Stimulated activated memory B cell treated with anti-CD40 and anti-IgM and Interleukin-4, amounts not matched to agents 10 μg/mL and 1 μg/mL and 100 μg/mL, for 72 hours (primary cell): Measurements from ENCODE around the gene NUDT21.

Experiments used
- ATAC-seq: fragments of 150-1000 bp; cut with Tn5 transposase; 2 replicates; pipeline ENCODE4 v1.10.0; 2021
- H3K27ac Mint-ChIP-seq: one replicate; pipeline ENCODE4 v1.8.0; 2022; ENCODE audit warnings: mild to moderate bottlenecking, mixed read lengths
- H3K27me3 Mint-ChIP-seq: one replicate; pipeline ENCODE4 v1.8.0; 2022; ENCODE audit warnings: mixed read lengths
- H3K36me3 Mint-ChIP-seq: one replicate; pipeline ENCODE4 v1.8.0; 2022; ENCODE audit warnings: mixed read lengths
- H3K4me1 Mint-ChIP-seq: one replicate; pipeline ENCODE4 v1.8.0; 2022; ENCODE audit warnings: mixed read lengths
- H3K4me3 Mint-ChIP-seq: one replicate; pipeline ENCODE4 v1.8.0; 2022; ENCODE audit warnings: mild to moderate bottlenecking, moderate library complexity, mixed read lengths
- H3K9me3 Mint-ChIP-seq: one replicate; pipeline ENCODE4 v1.8.0; 2022; ENCODE audit warnings: mixed read lengths

The NUDT21 gene

DNA sequence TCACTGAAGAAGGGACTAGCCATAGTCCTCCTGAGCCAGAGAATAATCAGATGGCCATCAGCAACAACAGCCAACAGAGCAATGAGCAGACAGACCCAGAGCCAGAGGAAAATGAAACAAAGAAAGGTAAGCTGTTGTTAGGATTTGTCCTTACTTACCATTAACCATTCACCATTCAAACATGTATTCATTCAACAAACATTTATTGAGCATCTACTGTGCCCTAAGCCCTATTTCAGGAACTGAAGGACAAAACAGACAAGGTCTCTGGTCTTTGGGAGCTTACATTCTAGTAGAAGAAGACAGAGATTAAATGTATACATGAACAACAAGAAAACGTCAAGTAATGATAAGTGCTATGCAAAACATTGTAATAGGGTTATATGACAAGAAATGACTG, 19.5 kb upstream of the NUDT21 start:
- no peak overlapping the region for H3K27ac Mint-ChIP-seq
- H3K9me3 Mint-ChIP-seq: no peaks in the 10 kb centered on the region
- no peaks in the 10 kb centered on the region for H3K4me1 Mint-ChIP-seq
- ATAC-seq: no peak
- H3K27me3 Mint-ChIP-seq: no peaks in the 10 kb centered on the region
- H3K4me3 Mint-ChIP-seq: no peak overlapping the region
- H3K36me3 Mint-ChIP-seq: peaks cover 59% of the 10 kb centered on the region

GRCh38 chr16:56470232-56470631, 19.1 kb upstream of the NUDT21 start:
- H3K4me3 Mint-ChIP-seq: no peak overlapping the region
- H3K9me3 Mint-ChIP-seq: no peaks in the 10 kb centered on the region
- no peak overlapping the region for H3K27ac Mint-ChIP-seq
- no peaks in the 10 kb centered on the region for H3K4me1 Mint-ChIP-seq
- H3K36me3 Mint-ChIP-seq: peaks cover 59% of the 10 kb centered on the region
- no peaks in the 10 kb centered on the region for H3K27me3 Mint-ChIP-seq
- ATAC-seq: no peak

- peaks cover 59% of the 10 kb centered on the region for H3K36me3 Mint-ChIP-seq
- H3K4me1 Mint-ChIP-seq: no peaks in the 10 kb centered on the region
- no peaks in the 10 kb centered on the region for H3K27me3 Mint-ChIP-seq
- no peak for ATAC-seq
- no peaks in the 10 kb centered on the region for H3K9me3 Mint-ChIP-seq
- no peak overlapping the region for H3K4me3 Mint-ChIP-seq
- H3K27ac Mint-ChIP-seq: no peak overlapping the region
These were observed 18.6 kb upstream of the NUDT21 start for GRCh38 chr16:56469748-56470147.

GRCh38 chr16:56468800-56469199, 17.7 kb upstream of the NUDT21 start:
- Mint-ChIP-seq H3K36me3 (peaks cover 64% of the 10 kb centered on the region), H3K27me3 (no peaks in the 10 kb centered on the region), H3K4me1 (no peaks in the 10 kb centered on the region), H3K9me3 (no peaks in the 10 kb centered on the region), H3K4me3 (no peak overlapping the region), H3K27ac (no peak overlapping the region)
- no peak for ATAC-seq

GRCh38 chr16:56466344-56466743, 15.2 kb upstream of the NUDT21 start:
- H3K4me1 Mint-ChIP-seq: no peaks in the 10 kb centered on the region
- H3K36me3 Mint-ChIP-seq: peaks cover 69% of the 10 kb centered on the region
- no peaks in the 10 kb centered on the region for H3K27me3 Mint-ChIP-seq
- H3K27ac Mint-ChIP-seq: no peak overlapping the region
- no peak for ATAC-seq
- H3K9me3 Mint-ChIP-seq: no peaks in the 10 kb centered on the region
- H3K4me3 Mint-ChIP-seq: no peak overlapping the region

DNA sequence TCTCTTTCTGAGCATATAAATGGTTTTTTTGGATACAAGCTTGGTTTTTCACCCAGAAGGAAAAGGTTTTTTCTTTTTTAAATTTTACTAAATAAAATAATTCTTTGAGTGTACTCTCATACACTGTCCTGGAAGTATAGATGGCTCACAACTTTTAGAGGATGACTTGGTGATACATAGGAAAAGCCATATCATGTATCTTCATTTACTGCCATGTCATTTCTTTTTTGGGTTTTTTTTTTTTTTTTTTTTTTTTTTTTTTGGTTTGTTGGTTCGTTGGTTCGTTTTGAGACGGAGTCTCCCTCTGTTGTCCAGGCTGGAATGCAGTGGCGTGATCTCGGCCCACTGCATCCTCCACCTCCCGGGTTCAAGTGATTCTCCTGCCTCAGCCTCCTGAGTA, 12.0 kb upstream of the NUDT21 start:
- no peak overlapping the region for H3K4me3 Mint-ChIP-seq
- H3K27ac Mint-ChIP-seq: no peak overlapping the region
- ATAC-seq: no peak
- no peaks in the 10 kb centered on the region for H3K27me3 Mint-ChIP-seq
- H3K36me3 Mint-ChIP-seq: peaks cover 62% of the 10 kb centered on the region
- no peaks in the 10 kb centered on the region for H3K9me3 Mint-ChIP-seq
- H3K4me1 Mint-ChIP-seq: no peaks in the 10 kb centered on the region

- no peak for ATAC-seq
- no peaks in the 10 kb centered on the region for H3K9me3 Mint-ChIP-seq
- no peak overlapping the region for H3K27ac Mint-ChIP-seq
- H3K4me3 Mint-ChIP-seq: no peak overlapping the region
- no peaks in the 10 kb centered on the region for H3K27me3 Mint-ChIP-seq
- peaks cover 59% of the 10 kb centered on the region for H3K36me3 Mint-ChIP-seq
- H3K4me1 Mint-ChIP-seq: no peaks in the 10 kb centered on the region
These were observed 11.1 kb upstream of the NUDT21 start for GRCh38 chr16:56462064-56462796.

DNA sequence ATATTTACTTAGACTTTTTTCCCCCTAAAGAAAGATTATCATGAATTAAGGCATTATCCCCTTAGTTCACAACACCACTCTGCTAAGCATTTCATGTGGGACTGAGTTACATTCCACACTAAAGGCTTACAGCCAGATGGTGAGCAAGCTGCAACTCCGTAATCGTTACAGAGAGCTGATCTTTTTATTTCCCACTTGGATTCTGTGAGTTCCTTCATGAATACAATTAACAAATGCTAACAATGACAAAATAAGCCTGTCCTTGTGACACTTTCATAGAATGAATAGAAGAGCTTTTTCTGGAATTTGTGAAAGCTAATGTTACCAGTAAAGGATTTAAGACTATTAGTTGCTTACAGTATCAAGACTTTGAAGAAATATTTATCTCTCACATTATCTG, 9.0 kb upstream of the NUDT21 start:
- ATAC-seq: no peak
- Mint-ChIP-seq H3K4me3 (no peak overlapping the region), H3K27ac (no peak overlapping the region), H3K9me3 (no peaks in the 10 kb centered on the region), H3K36me3 (peaks cover 69% of the 10 kb centered on the region), H3K4me1 (peaks cover 11% of the 10 kb centered on the region), H3K27me3 (no peaks in the 10 kb centered on the region)

DNA sequence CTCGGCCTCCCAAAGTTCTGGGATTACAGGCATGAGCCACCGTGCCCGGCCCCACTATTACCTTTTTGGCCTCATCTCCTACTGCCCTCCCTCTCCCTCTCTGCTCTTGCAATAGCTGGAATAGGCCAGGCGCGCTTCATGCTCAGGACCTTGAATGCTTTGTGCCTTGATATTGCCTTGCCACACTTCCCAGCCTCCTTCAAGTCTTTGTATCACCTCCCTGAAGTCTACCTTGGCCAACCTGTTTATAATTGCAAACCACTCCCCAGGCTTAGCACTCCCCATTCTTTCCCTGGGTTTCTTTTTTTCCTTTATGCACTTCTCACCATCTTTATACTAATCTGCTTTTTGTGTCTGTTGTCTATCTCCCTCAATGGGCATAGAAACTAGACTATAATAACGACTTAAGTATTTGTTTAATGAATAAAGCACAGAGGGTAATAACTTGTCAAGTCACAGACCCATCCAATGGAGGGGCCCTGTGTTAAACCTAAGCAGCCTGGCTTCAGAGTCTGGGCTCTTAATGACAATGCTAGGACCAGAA, 6.9 kb upstream of the NUDT21 start:
- ATAC-seq: no peak
- Mint-ChIP-seq H3K36me3 (peaks cover 71% of the 10 kb centered on the region), H3K27me3 (no peaks in the 10 kb centered on the region)

GRCh38 chr16:56451753-56452689, 889 bp upstream of the NUDT21 start:
- peak overlapping the region; percentile 93 for H3K4me3 Mint-ChIP-seq
- no peaks in the 10 kb centered on the region for H3K27me3 Mint-ChIP-seq
- peaks cover 36% of the 10 kb centered on the region for H3K36me3 Mint-ChIP-seq
- H3K4me1 Mint-ChIP-seq: peaks cover 50% of the 10 kb centered on the region
- no peaks in the 10 kb centered on the region for H3K9me3 Mint-ChIP-seq
- H3K27ac Mint-ChIP-seq: peak overlapping the region; percentile 86
- ATAC-seq: peak; percentile 71

More for the DNA sequence above, 6.9 kb upstream of the NUDT21 start:
- Mint-ChIP-seq H3K27ac (no peak overlapping the region), H3K9me3 (no peaks in the 10 kb centered on the region), H3K4me3 (no peak overlapping the region), H3K4me1 (peaks cover 17% of the 10 kb centered on the region)

- Mint-ChIP-seq H3K9me3 (no peaks in the 10 kb centered on the region), H3K36me3 (peaks cover 20% of the 10 kb centered on the region), H3K4me1 (peaks cover 40% of the 10 kb centered on the region), H3K27me3 (no peaks in the 10 kb centered on the region), H3K27ac (peak overlapping the region; percentile 86), H3K4me3 (peak overlapping the region; percentile 93)
- no peak for ATAC-seq
These were observed 702 bp downstream of the NUDT21 start for GRCh38 chr16:56450275-56450985.

DNA sequence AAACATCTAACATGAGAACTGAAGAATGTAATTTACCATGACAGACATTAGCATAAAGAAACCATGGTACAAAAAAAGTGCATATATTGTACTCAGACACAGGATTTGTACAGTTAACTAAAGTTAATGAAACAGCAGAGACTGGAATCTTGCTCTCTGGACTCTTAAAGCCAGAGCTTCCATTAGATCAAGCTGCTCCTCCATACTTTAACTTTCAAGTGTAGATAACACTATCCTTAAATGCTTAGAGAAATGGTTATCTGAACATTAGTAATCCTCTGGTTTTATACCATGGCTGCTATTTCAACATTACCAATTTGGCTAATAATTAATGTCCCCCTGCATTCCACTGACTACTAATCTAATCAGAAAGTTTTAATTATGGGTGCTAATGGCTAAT, 3.1 kb downstream of the NUDT21 start:
- H3K4me3 Mint-ChIP-seq: no peak overlapping the region
- ATAC-seq: no peak
- no peak overlapping the region for H3K27ac Mint-ChIP-seq
- H3K36me3 Mint-ChIP-seq: peaks cover 7% of the 10 kb centered on the region
- no peaks in the 10 kb centered on the region for H3K9me3 Mint-ChIP-seq
- no peaks in the 10 kb centered on the region for H3K27me3 Mint-ChIP-seq
- H3K4me1 Mint-ChIP-seq: peaks cover 33% of the 10 kb centered on the region

- no peaks in the 10 kb centered on the region for H3K9me3 Mint-ChIP-seq
- peaks cover 14% of the 10 kb centered on the region for H3K36me3 Mint-ChIP-seq
- no peak for ATAC-seq
- no peak overlapping the region for H3K27ac Mint-ChIP-seq
- H3K4me1 Mint-ChIP-seq: peaks cover 27% of the 10 kb centered on the region
- H3K4me3 Mint-ChIP-seq: no peak overlapping the region
- no peaks in the 10 kb centered on the region for H3K27me3 Mint-ChIP-seq
These were observed 3.8 kb downstream of the NUDT21 start for GRCh38 chr16:56447286-56447685.

- Mint-ChIP-seq H3K4me1 (no peaks in the 10 kb centered on the region), H3K4me3 (no peak overlapping the region), H3K36me3 (peaks cover 48% of the 10 kb centered on the region), H3K27ac (peak overlapping the region; percentile 10), H3K27me3 (no peaks in the 10 kb centered on the region), H3K9me3 (no peaks in the 10 kb centered on the region)
- ATAC-seq: no peak
These were observed 13.1 kb downstream of the NUDT21 start for GRCh38 chr16:56438038-56438437.

GRCh38 chr16:56436258-56436657, 14.9 kb downstream of the NUDT21 start:
- H3K4me1 Mint-ChIP-seq: no peaks in the 10 kb centered on the region
- peaks cover 43% of the 10 kb centered on the region for H3K36me3 Mint-ChIP-seq
- no peak for ATAC-seq
- no peak overlapping the region for H3K27ac Mint-ChIP-seq
- no peak overlapping the region for H3K4me3 Mint-ChIP-seq
- no peaks in the 10 kb centered on the region for H3K9me3 Mint-ChIP-seq
- no peaks in the 10 kb centered on the region for H3K27me3 Mint-ChIP-seq
